ENCODE data around the gene JMJD1C. TPM values are rescaled to one million over a fixed set of nuclear protein-coding genes. Genes with fewer than 3 reads are reported as not detected.
"Not testable (repeated sequence)": the region's sequence is repeated elsewhere in the genome, so short reads cannot be mapped to it uniquely, and the experiment has no call there.

JMJD1C gene
- total RNA-seq, 1 donor from 2014 or later: 89.2 TPM

DNA sequence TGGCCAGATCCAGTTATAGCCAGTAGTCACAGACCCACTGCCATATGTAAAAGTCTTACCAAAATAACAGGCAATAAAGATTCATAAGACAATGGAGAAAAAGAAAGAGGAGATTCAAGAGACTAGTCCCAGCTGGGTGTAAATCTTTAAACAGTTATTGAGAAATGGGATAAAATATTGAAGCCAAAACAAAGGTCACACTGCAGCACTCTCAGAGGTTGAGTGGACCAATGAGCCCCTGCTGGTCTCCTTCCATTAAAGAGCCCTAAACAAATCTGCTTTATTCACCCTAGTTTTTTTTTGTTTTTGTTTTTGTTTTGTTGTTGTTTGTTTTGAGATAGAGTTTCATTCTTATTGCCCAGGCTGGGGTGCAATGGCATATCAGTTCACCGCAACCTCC lies 98.8 kb downstream of the JMJD1C start:
- no peak for DNase-seq (ENCODE audit: low spot score)

- DNase-seq (ENCODE audit: low spot score): no peak
Measured at GRCh38 chr10:63365976-63366765, 99.6 kb downstream of the JMJD1C start.

- DNase-seq (ENCODE audit: low spot score): no peak
Measured at GRCh38 chr10:63364918-63365317, 100.9 kb downstream of the JMJD1C start.

DNA sequence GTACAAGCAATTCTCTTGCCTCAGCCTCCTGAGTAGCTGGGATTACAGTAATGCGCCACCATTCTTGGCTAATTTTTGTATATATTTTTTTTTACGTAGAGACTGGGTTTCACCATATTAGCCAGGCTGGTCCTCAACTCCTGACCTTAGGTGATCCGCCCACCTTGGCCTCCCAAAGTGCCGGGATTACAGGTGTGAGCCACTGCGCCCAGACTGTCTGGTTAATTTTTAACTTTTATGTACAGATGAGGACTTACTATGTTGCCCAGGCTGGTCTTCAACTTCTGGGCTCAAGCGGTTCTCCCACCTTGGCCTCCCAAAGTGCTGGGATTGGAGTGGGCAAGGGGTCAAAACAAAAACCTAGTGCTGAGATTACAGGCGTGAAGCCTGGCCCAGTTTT lies 101.8 kb downstream of the JMJD1C start:
- no peak for DNase-seq (ENCODE audit: low spot score)

- DNase-seq (ENCODE audit: low spot score): no peak
Measured at GRCh38 chr10:63355682-63356081, 110.1 kb downstream of the JMJD1C start.

- no peak for DNase-seq (ENCODE audit: low spot score)
Measured at GRCh38 chr10:63352976-63353375, 112.8 kb downstream of the JMJD1C start.

GRCh38 chr10:63348245-63348850 lies 117.4 kb downstream of the JMJD1C start:
- no peak for DNase-seq (ENCODE audit: low spot score)

GRCh38 chr10:63346015-63346441 lies 119.7 kb downstream of the JMJD1C start:
- DNase-seq (ENCODE audit: low spot score): no peak

GRCh38 chr10:63344269-63344668 lies 121.5 kb downstream of the JMJD1C start:
- no peak for DNase-seq (ENCODE audit: low spot score)

GRCh38 chr10:63343476-63343875 lies 122.3 kb downstream of the JMJD1C start:
- DNase-seq (ENCODE audit: low spot score): no peak

DNA sequence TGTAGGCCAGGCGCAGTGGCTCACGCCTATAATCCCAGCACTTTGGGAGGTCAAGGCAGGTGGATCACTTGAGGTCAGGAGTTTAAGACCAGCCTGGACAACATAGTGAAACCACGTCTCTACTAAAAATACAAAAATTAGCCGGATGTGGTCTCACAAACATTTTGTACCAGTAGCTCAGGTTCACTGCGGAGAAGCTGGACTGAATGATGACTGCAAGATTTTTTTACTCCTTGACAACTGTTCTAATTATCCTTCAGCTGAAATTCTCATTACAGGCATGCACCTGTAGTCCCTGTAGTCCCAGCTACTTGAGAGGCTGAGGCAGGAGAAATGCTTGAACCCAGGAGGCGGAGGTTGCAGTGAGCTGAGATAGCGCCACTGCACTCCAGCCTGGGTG lies 126.1 kb downstream of the JMJD1C start:
- not testable (repeated sequence) for DNase-seq (ENCODE audit: low spot score)

DNA sequence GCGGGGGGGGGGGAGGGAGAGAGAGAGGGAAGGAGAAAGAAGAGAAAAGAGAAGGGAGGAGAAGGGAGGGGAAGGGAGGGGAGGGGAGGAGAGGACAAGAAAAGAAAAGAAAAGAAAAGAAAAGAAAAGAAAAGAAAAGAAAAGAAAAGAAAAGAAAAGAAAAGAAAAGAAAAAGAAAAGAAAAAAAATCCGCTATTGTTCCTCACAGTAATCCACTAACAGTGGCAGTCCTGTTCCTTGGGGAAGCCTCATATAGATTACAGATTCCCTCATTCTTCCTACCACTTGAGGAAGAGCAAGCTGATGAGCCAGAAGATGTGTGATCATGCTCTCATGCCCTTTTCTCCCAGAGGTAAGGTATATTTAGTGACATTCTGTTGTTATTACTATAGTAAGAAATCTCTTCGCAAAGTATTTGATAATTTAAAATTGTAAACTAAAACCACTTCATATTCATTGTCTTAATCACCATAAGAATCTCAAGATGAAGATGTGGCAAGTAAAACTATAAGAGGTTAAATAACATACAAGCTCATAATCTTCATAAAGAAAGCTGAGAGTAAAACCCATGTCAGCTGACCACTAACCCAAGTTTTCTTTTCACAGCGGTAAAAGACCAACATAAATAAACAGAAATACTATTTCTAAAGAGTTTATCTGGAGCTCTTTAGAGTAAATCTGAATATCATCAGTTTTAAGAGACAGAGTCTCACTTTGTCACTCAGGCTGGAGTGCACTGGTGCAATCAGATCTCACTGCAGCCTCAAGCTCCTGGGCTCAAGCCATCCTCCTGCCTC lies 128.1 kb downstream of the JMJD1C start:
- no peak for DNase-seq (ENCODE audit: low spot score)

- no peak for DNase-seq (ENCODE audit: low spot score)
Measured at GRCh38 chr10:63331586-63331985, 134.2 kb downstream of the JMJD1C start.

GRCh38 chr10:63324495-63324854 lies 141.3 kb downstream of the JMJD1C start:
- DNase-seq (ENCODE audit: low spot score): no peak

DNA sequence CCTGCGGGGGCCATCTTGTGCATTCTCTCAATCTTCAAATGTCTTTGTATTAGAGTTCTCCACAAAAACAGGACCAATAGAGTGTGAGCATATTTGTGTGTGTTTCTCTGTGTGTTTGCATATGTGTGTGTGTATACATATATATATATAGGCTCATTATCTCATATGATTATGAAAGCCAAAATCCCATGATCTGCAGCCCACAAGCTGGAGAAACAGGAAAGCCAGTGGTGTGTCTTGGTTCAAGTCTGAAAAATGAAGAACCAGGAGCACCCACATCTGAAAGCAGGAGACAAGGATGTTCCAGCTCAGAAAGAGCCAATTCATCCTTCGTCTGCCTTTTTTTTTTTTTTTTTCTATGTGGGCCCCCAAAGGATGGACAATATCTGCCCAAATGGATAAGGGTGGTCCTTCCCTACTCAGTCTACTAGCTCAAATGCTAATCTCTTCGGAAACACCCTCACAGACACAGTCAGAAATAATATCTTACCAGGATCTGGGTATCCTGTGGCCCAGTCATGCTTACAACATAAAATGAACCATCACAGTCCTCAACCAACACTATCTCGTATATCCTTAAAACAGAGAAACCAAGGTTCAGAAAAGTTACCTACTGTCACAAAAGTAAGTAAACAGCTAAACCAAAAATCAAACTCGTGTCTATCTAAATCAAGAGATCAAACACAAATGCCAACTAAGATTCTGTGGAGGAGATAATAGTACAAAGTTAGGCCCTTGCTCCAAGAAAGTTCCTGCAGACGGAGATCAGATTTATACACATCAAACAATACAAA lies 141.9 kb downstream of the JMJD1C start:
- no peak for DNase-seq (ENCODE audit: low spot score)

DNA sequence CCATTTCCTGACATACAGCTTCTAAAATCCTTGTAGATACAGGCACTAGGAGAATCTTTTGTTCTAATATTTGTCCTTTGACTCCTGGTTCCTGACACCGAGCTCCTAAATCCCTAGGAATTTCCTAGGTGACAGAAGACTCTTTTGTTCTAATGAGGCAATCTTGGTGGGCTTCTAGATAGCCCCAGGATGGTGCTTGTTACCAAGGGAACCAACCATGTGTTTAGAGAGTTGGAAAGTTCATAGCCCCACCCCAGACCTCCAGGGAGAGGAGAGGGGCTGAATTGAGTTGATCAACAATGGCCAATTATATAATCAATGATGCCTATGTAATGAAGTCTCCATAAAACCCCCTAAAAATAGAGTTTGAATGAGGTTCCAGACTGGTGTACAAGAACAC lies 145.1 kb downstream of the JMJD1C start:
- no peak for DNase-seq (ENCODE audit: low spot score)

- DNase-seq (ENCODE audit: low spot score): no peak
Measured at GRCh38 chr10:63319231-63319630, 146.5 kb downstream of the JMJD1C start.

DNA sequence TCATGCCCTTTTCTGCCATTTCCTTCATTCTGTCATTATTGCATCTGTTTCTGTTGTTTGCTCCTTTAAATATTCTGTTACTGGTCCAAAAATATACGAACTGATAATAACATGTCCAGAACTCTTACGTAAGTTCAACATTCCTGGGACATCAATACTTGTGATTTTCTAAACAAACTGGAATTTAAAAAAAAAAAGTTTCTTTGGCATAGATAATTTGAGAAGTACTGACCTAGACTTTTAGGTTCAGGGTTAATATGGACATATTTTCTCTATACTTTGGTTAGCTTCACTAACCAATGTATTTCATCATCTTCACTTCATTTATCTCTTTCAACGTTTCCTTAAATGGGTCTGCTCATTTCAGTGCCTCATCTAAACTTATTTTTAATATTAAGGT lies 147.3 kb downstream of the JMJD1C start:
- no peak for DNase-seq (ENCODE audit: low spot score)

- DNase-seq (ENCODE audit: low spot score): no peak
Measured at GRCh38 chr10:63314020-63314419, 151.8 kb downstream of the JMJD1C start.

GRCh38 chr10:63313066-63313717 lies 152.6 kb downstream of the JMJD1C start:
- no peak for DNase-seq (ENCODE audit: low spot score)

- DNase-seq (ENCODE audit: low spot score): no peak
Measured at GRCh38 chr10:63308628-63309027, 157.1 kb downstream of the JMJD1C start.

Measured in mesenteric fat pad (tissue), 1 donor.